ENCODE measurements around the gene CALR.
A peak's percentile ranks its signal among the peaks of the same experiment; 100 is the strongest.

The CALR gene

GRCh38 chr19:12990431-12990830, 52.0 kb downstream of the CALR start:
- Histone ChIP-seq H3K27ac (ENCODE audit: extremely low read depth, low read depth, low read length) (no peak overlapping the region), H3K9me3 (ENCODE audit: control insufficient read depth, insufficient read depth, low read depth, low read length) (no peaks in the 10 kb centered on the region), H3K4me1 (ENCODE audit: control insufficient read depth, insufficient read depth, low read length) (no peaks in the 10 kb centered on the region), H3K36me3 (ENCODE audit: control insufficient read depth in 2 of 2, insufficient read depth in 1 of 2, low read length in 2 of 2) (no peaks in the 10 kb centered on the region), H3K4me3 (ENCODE audit: low read depth, low read length) (no peak overlapping the region)
- TF ChIP-seq ZNF146 (tag by site-specific recombination; IDR thresholded peaks at IDR 0.05) (no peak), ZNF394 (tag by site-specific recombination; IDR thresholded peaks at IDR 0.05; ENCODE audit: borderline replicate concordance) (no peak), ZNF629 (tag by site-specific recombination; IDR thresholded peaks at IDR 0.05) (no peak), ZNF354C (tag by site-specific recombination; IDR thresholded peaks at IDR 0.05; ENCODE audit: borderline replicate concordance, low read depth) (no peak), TSHZ1 (tag by site-specific recombination; IDR thresholded peaks at IDR 0.05; ENCODE audit: borderline replicate concordance) (no peak), ZNF623 (tag by site-specific recombination; IDR thresholded peaks at IDR 0.05) (no peak), ZIC2 (tag by site-specific recombination; IDR thresholded peaks at IDR 0.05) (no peak), ZNF169 (tag by site-specific recombination; IDR thresholded peaks at IDR 0.05) (no peak), ZNF501 (tag by site-specific recombination; IDR thresholded peaks at IDR 0.05) (no peak), ZNF202 (tag by site-specific recombination; IDR thresholded peaks at IDR 0.05; ENCODE audit: borderline replicate concordance) (no peak), SALL2 (tag by site-specific recombination; IDR thresholded peaks at IDR 0.05; ENCODE audit: borderline replicate concordance) (no peak), ZBTB20 (tag by site-specific recombination; IDR thresholded peaks at IDR 0.05) (no peak), ZNF174 (tag by site-specific recombination; IDR thresholded peaks at IDR 0.05) (no peak)
- TF ChIP-seq, protein P1, sequence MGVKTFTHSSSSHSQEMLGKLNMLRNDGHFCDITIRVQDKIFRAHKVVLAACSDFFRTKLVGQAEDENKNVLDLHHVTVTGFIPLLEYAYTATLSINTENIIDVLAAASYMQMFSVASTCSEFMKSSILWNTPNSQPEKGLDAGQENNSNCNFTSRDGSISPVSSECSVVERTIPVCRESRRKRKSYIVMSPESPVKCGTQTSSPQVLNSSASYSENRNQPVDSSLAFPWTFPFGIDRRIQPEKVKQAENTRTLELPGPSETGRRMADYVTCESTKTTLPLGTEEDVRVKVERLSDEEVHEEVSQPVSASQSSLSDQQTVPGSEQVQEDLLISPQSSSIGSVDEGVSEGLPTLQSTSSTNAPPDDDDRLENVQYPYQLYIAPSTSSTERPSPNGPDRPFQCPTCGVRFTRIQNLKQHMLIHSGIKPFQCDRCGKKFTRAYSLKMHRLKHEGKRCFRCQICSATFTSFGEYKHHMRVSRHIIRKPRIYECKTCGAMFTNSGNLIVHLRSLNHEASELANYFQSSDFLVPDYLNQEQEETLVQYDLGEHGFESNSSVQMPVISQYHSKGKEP (tag by site-specific recombination; IDR thresholded peaks at IDR 0.05), result no peak
- CTCF ChIA-PET, result interaction anchor here (0.5 kb wide), 1 partner anchor 71 kb away, joined by 3 read pairs; no protein-coding TSS in a partner anchor
- POLR2A ChIA-PET, result no interaction called here

GRCh38 chr19:12990853-12991252, 52.4 kb downstream of the CALR start:
- Histone ChIP-seq H3K36me3 (ENCODE audit: control insufficient read depth in 2 of 2, insufficient read depth in 1 of 2, low read length in 2 of 2) (no peaks in the 10 kb centered on the region), H3K4me3 (ENCODE audit: low read depth, low read length) (no peak overlapping the region), H3K27ac (ENCODE audit: extremely low read depth, low read depth, low read length) (no peak overlapping the region), H3K9me3 (ENCODE audit: control insufficient read depth, insufficient read depth, low read depth, low read length) (no peaks in the 10 kb centered on the region), H3K4me1 (ENCODE audit: control insufficient read depth, insufficient read depth, low read length) (no peaks in the 10 kb centered on the region)
- ChIA-PET POLR2A (no interaction called here), CTCF (interaction anchor here (0.5 kb wide), 1 partner anchor 71 kb away, joined by 3 read pairs; no protein-coding TSS in a partner anchor)
- TF ChIP-seq KLF9 (tag by site-specific recombination; IDR thresholded peaks at IDR 0.05; ENCODE audit: low read depth), result peak; percentile 59; the same call in 1 of the 2 replicates
- no peak for TF ChIP-seq ZNF596 (tag by site-specific recombination; IDR thresholded peaks at IDR 0.05)
- TF ChIP-seq, protein P2, sequence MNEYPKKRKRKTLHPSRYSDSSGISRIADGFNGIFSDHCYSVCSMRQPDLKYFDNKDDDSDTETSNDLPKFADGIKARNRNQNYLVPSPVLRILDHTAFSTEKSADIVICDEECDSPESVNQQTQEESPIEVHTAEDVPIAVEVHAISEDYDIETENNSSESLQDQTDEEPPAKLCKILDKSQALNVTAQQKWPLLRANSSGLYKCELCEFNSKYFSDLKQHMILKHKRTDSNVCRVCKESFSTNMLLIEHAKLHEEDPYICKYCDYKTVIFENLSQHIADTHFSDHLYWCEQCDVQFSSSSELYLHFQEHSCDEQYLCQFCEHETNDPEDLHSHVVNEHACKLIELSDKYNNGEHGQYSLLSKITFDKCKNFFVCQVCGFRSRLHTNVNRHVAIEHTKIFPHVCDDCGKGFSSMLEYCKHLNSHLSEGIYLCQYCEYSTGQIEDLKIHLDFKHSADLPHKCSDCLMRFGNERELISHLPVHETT (tag by site-specific recombination; IDR thresholded peaks at IDR 0.05), result no peak
- TF ChIP-seq ZNF148 (tag by site-specific recombination; IDR thresholded peaks at IDR 0.05; ENCODE audit: borderline replicate concordance), result no peak
- no peak for TF ChIP-seq ZNF341 (tag by site-specific recombination; IDR thresholded peaks at IDR 0.05; ENCODE audit: low read depth)
- TF ChIP-seq ZNF221 (tag by site-specific recombination; IDR thresholded peaks at IDR 0.05; ENCODE audit: borderline replicate concordance), result no peak
- no peak for TF ChIP-seq ZNF768 (tag by site-specific recombination; IDR thresholded peaks at IDR 0.05)
- no peak for TF ChIP-seq BCL11A (tag by site-specific recombination; IDR thresholded peaks at IDR 0.05; ENCODE audit: low read depth)
- no peak for TF ChIP-seq ZNF777 (tag by site-specific recombination; IDR thresholded peaks at IDR 0.05; ENCODE audit: borderline replicate concordance)
- TF ChIP-seq, protein P3, sequence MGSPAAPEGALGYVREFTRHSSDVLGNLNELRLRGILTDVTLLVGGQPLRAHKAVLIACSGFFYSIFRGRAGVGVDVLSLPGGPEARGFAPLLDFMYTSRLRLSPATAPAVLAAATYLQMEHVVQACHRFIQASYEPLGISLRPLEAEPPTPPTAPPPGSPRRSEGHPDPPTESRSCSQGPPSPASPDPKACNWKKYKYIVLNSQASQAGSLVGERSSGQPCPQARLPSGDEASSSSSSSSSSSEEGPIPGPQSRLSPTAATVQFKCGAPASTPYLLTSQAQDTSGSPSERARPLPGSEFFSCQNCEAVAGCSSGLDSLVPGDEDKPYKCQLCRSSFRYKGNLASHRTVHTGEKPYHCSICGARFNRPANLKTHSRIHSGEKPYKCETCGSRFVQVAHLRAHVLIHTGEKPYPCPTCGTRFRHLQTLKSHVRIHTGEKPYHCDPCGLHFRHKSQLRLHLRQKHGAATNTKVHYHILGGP (tag by site-specific recombination; IDR thresholded peaks at IDR 0.05), result 0 out of 2 replicates have a peak, but pooled peaks have one; percentile 28
- no peak for TF ChIP-seq ZNF701 (tag by site-specific recombination; IDR thresholded peaks at IDR 0.05)
- TF ChIP-seq ZNF2 (tag by site-specific recombination; IDR thresholded peaks at IDR 0.05), result no peak
